Activated naive CD4-positive, alpha-beta T cell treated with anti-CD3 and anti-CD28 coated beads, Interleukin-2, amount 50 U/mL, for 24 hours (primary cell): Measurements from ENCODE around the gene ZNF830.
A peak's percentile ranks its signal among the peaks of the same experiment; 100 is the strongest.
"Not testable (repeated sequence)": the region's sequence is repeated elsewhere in the genome, so short reads cannot be mapped to it uniquely, and the experiment has no call there.

Experiments used
- H3K27ac Mint-ChIP-seq: one replicate; pipeline ENCODE4 v1.8.0; 2021; ENCODE audit warnings: mild to moderate bottlenecking, mixed read lengths
- H3K27me3 Mint-ChIP-seq: one replicate; pipeline ENCODE4 v1.8.0; 2021; ENCODE audit warnings: mixed read lengths
- H3K36me3 Mint-ChIP-seq: one replicate; pipeline ENCODE4 v1.8.0; 2021; ENCODE audit warnings: mixed read lengths
- H3K4me1 Mint-ChIP-seq: one replicate; pipeline ENCODE4 v1.8.0; 2021; ENCODE audit warnings: mixed read lengths
- H3K4me3 Mint-ChIP-seq: one replicate; pipeline ENCODE4 v1.8.0; 2021; ENCODE audit warnings: mild to moderate bottlenecking, mixed read lengths
- H3K9me3 Mint-ChIP-seq: one replicate; pipeline ENCODE4 v1.8.0; 2021; ENCODE audit warnings: mixed read lengths

The ZNF830 gene

DNA sequence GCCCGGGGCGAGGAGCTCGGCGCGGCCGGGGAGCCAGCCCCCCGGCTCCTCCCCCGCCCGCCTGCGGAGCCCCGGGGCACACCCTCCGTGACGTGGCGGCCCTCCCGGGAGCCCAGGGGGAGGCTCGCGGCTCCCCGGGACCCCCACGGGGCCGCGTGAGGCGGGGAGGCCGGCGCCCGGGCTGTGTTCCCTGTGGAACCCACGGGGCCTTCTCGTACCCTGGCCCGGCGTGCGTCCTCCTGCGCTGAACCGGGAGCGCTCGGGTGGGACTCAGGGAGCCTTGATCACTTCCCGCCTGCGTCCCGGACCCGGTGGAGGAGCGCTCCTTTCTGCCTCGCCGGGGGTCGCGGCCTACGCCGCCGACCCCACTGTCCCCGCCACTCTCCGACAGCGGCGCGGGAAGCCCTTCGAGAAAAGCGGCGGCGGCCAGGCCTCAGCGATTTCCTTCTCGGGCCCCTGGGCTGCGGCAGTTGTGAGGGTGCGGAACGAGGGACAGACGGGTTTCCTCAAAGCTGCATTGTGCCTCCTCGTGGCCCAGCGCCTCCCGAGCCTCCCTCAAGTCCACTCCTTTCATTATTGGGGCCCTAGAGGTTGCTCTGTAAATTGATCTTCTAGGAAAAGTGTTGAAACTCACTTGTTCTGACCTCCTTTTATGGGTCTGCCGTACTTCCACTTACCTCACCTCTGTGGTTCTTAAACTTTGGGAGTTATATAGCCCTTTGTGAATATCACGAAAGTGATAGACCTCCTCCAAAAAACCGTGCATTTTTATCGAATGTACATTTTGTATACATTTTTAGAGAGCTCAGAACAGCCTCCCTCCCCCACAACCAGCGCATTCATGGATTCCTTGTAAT is 19.6 kb downstream of the ZNF830 start:
- H3K4me1 Mint-ChIP-seq = peaks cover 57% of the 10 kb centered on the region
- peaks cover 8% of the 10 kb centered on the region for H3K36me3 Mint-ChIP-seq
- H3K27ac Mint-ChIP-seq = peak overlapping the region; percentile 96
- H3K27me3 Mint-ChIP-seq = no peaks in the 10 kb centered on the region
- H3K4me3 Mint-ChIP-seq = peak overlapping the region; percentile 95
- no peaks in the 10 kb centered on the region for H3K9me3 Mint-ChIP-seq

DNA sequence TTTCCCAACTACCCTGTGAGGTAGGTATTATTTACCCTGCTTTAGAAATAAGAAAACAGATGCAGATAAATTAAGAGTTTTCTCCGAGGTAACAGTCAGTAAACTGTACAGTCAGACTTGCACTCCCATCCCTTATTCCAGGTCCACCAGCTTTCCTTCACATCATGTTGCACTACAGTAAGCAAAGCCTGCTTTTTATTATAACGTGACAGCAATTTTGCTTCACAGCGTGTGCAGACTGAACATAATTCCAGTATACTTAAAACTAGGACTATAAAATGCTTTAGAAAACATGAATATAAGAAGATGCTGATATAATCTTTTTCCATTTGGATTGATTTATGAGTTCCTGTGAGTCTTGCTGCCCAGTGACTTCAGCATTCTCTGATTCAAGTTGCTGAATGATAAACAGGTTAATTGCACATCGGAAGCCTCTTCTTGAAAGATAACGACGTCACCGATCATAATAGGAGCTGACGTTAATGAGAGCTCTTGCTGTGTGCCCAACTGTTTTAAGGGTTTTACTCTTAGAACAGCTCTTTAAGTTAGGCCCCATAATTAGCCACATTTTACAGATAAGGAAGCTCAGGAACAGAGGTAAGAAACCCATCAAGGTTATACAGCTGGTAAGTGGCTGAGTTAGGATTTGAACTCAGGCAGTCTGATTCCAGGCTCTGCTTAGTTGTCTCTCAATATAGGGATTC is 20.4 kb downstream of the ZNF830 start:
- peak overlapping the region; percentile 95 for H3K4me3 Mint-ChIP-seq
- H3K4me1 Mint-ChIP-seq = peaks cover 57% of the 10 kb centered on the region
- H3K9me3 Mint-ChIP-seq = no peaks in the 10 kb centered on the region
- H3K27me3 Mint-ChIP-seq = no peaks in the 10 kb centered on the region
- H3K36me3 Mint-ChIP-seq = peaks cover 8% of the 10 kb centered on the region
- H3K27ac Mint-ChIP-seq = peak overlapping the region; percentile 96

DNA sequence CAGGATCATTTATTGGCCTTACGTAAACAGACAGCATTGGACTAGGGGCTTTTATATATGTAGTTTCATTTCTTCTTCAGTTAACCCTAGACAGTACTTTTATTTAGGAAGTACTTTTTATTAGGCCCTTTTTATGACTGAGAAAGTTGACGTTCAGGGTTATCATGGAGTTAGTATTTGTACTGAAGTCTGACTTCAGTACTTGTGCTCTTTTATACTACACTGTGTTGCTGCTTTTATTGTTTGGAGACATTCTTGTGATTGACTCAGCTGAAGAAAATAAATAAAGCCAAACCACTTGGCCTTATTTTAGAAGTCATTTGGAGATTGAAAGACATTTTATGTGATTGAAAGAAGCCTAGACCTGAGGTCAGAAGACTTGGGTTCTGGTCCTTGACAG is 25.9 kb downstream of the ZNF830 start:
- Mint-ChIP-seq H3K36me3 (peaks cover 16% of the 10 kb centered on the region), H3K27ac (no peak overlapping the region), H3K9me3 (no peaks in the 10 kb centered on the region), H3K4me3 (no peak overlapping the region), H3K4me1 (peaks cover 36% of the 10 kb centered on the region), H3K27me3 (no peaks in the 10 kb centered on the region)

GRCh38 chr17:34988644-34989043 is 27.3 kb downstream of the ZNF830 start:
- Mint-ChIP-seq H3K4me1 (peaks cover 23% of the 10 kb centered on the region), H3K36me3 (peaks cover 17% of the 10 kb centered on the region), H3K27me3 (no peaks in the 10 kb centered on the region), H3K4me3 (no peak overlapping the region), H3K9me3 (no peaks in the 10 kb centered on the region), H3K27ac (no peak overlapping the region)

GRCh38 chr17:34989473-34989872 is 28.1 kb downstream of the ZNF830 start:
- Mint-ChIP-seq H3K36me3 (peaks cover 12% of the 10 kb centered on the region), H3K27me3 (no peaks in the 10 kb centered on the region), H3K4me1 (peaks cover 14% of the 10 kb centered on the region), H3K27ac (no peak overlapping the region), H3K9me3 (no peaks in the 10 kb centered on the region), H3K4me3 (no peak overlapping the region)

DNA sequence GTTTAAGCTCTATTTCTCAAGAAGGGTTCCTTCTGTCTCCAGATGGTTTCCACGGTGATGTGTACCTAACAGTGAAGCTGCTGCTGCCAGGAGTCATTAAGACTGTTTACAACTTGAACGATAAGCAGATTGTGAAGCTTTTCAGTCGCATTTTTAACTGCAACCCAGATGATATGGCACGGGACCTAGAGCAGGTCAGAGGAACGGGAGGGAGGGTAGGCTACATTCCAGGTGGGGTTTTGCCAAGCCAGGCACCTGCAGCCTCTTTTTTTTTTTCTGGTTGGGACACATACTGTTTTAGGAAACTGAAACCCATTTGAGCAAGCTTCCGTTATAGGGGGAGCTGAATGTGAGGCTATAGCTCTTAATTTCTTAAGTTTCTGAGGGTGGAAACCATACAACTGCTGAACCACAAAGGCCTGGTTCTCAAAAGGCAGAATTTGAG is 29.6 kb downstream of the ZNF830 start:
- Mint-ChIP-seq H3K9me3 (no peaks in the 10 kb centered on the region), H3K36me3 (peaks cover 12% of the 10 kb centered on the region), H3K27ac (no peak overlapping the region), H3K4me3 (no peak overlapping the region), H3K4me1 (peaks cover 4% of the 10 kb centered on the region), H3K27me3 (no peaks in the 10 kb centered on the region)

GRCh38 chr17:34991606-34992005 is 30.3 kb downstream of the ZNF830 start:
- H3K4me3 Mint-ChIP-seq = no peak overlapping the region
- H3K27ac Mint-ChIP-seq = peak overlapping the region; percentile 74
- peaks cover 4% of the 10 kb centered on the region for H3K4me1 Mint-ChIP-seq
- peaks cover 12% of the 10 kb centered on the region for H3K36me3 Mint-ChIP-seq
- no peaks in the 10 kb centered on the region for H3K9me3 Mint-ChIP-seq
- H3K27me3 Mint-ChIP-seq = no peaks in the 10 kb centered on the region

DNA sequence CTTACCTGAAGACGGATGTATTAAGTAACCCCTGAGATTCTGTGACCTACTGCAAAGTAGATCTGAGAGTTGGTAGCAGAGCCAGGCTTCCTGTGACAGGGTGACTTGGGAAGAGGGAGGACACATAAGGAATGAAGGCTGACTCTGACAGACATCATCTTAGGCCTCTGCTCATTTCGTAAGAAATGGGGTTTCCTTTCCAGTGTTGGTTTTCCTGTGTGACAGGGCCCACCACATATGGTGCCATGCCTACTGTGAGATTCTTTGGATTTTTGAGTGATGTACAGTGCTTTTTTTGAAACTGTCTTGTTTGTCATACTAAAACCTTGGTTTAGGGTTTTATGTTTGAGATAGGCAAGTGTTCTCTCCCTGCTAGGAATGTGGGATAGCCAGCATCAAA is 31.7 kb downstream of the ZNF830 start:
- Mint-ChIP-seq H3K27me3 (no peaks in the 10 kb centered on the region), H3K9me3 (no peaks in the 10 kb centered on the region), H3K36me3 (peaks cover 12% of the 10 kb centered on the region), H3K27ac (no peak overlapping the region), H3K4me1 (peaks cover 5% of the 10 kb centered on the region), H3K4me3 (no peak overlapping the region)

- Mint-ChIP-seq H3K9me3 (no peaks in the 10 kb centered on the region), H3K36me3 (peaks cover 5% of the 10 kb centered on the region), H3K27ac (no peak overlapping the region), H3K4me1 (peaks cover 5% of the 10 kb centered on the region), H3K4me3 (no peak overlapping the region), H3K27me3 (no peaks in the 10 kb centered on the region)
Observed at GRCh38 chr17:34996422-34997285, 35.3 kb downstream of the ZNF830 start.

- no peaks in the 10 kb centered on the region for H3K27me3 Mint-ChIP-seq
- peaks cover 5% of the 10 kb centered on the region for H3K4me1 Mint-ChIP-seq
- peaks cover 6% of the 10 kb centered on the region for H3K36me3 Mint-ChIP-seq
- no peak overlapping the region for H3K4me3 Mint-ChIP-seq
- no peaks in the 10 kb centered on the region for H3K9me3 Mint-ChIP-seq
- no peak overlapping the region for H3K27ac Mint-ChIP-seq
Observed at GRCh38 chr17:34997355-34997862, 36.1 kb downstream of the ZNF830 start.

- peaks cover 5% of the 10 kb centered on the region for H3K4me1 Mint-ChIP-seq
- H3K9me3 Mint-ChIP-seq = no peaks in the 10 kb centered on the region
- H3K36me3 Mint-ChIP-seq = peaks cover 5% of the 10 kb centered on the region
- no peaks in the 10 kb centered on the region for H3K27me3 Mint-ChIP-seq
- no peak overlapping the region for H3K4me3 Mint-ChIP-seq
- H3K27ac Mint-ChIP-seq = peak overlapping the region; percentile 77
Observed at GRCh38 chr17:34998205-34998604, 36.9 kb downstream of the ZNF830 start.

GRCh38 chr17:34999456-34999855 is 38.1 kb downstream of the ZNF830 start:
- Mint-ChIP-seq H3K36me3 (peaks cover 5% of the 10 kb centered on the region), H3K4me1 (peaks cover 5% of the 10 kb centered on the region), H3K27me3 (no peaks in the 10 kb centered on the region), H3K9me3 (no peaks in the 10 kb centered on the region), H3K27ac (no peak overlapping the region), H3K4me3 (no peak overlapping the region)

DNA sequence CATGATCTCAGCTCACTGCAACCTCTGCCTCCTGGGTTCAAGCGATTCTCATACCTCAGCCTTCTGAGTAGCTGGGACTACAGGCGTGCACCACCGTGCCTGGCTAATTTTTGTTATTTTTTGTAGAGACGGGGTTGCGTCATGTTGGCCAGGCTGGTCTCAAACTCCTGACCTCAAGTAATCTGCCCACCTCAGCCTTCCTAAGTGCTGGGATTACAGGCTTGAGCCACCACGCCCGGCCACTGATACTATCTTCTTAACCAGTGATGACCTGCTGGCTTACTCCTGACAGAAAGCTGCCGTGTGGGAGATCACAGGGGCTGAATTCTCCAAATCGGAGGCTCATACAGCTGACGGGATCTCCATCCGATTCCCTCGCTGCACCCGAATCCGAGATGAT is 39.6 kb downstream of the ZNF830 start:
- not testable (repeated sequence) for H3K27ac Mint-ChIP-seq, H3K4me3 Mint-ChIP-seq, H3K27me3 Mint-ChIP-seq, H3K36me3 Mint-ChIP-seq, H3K4me1 Mint-ChIP-seq, H3K9me3 Mint-ChIP-seq

DNA sequence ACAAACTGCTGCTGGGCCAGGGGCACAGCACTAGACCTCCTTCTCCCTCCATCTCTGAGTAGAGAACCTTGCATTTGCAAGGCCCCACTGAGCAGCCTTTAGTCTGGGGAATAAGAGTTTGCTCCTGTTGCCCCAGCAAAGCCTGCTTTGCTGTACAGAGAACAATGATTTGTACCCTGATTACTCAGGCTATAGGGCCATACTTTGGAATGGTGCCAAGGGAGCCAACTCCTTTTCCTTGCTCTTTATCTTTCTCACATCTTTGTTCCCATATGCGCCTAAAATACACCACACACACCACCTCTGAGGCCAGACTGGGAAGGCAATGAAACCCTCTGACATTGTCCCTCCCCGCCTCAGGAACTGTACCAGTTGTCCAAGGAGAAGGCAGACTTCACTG is 40.2 kb downstream of the ZNF830 start:
- H3K36me3 Mint-ChIP-seq = peaks cover 5% of the 10 kb centered on the region
- H3K27me3 Mint-ChIP-seq = no peaks in the 10 kb centered on the region
- H3K4me1 Mint-ChIP-seq = peaks cover 5% of the 10 kb centered on the region
- H3K27ac Mint-ChIP-seq = no peak overlapping the region
- no peak overlapping the region for H3K4me3 Mint-ChIP-seq
- H3K9me3 Mint-ChIP-seq = no peaks in the 10 kb centered on the region

DNA sequence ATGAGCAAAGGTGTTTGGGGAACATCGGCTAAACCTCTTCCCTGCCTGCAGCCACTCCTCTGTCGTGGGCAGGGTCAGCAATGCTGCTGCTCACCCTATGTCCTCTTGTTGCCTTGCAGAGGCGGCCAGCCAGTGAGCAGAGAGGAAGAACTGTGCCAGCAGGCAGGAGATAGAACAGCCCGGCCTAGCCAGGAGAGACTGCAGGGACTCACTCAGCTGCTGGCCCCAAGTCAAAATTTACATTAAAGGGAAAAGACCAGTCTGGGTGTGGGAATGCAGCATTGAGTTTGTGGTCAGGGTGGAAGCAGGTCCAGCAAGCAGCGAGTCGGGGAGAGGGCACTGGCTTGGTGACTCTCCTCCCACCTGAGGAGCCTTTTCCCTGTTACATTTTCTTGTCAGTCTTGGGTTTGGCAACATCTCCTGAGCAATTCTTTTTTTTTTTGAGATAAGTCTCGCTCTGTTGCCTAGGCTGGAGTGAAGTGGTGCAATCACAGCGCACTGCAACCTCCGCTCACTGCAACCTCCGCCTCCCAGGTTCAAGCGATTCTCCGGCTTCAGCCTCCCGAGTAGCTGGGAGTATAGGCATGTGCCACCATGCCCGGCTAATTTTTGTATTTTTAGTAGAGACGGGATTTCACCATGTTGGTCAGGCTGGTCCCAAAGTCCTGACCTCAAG is 41.7 kb downstream of the ZNF830 start:
- Mint-ChIP-seq H3K27me3 (no peaks in the 10 kb centered on the region), H3K4me3 (no peak overlapping the region), H3K36me3 (peaks cover 9% of the 10 kb centered on the region)

More for the DNA sequence above, 41.7 kb downstream of the ZNF830 start:
- Mint-ChIP-seq H3K27ac (no peak overlapping the region), H3K9me3 (no peaks in the 10 kb centered on the region), H3K4me1 (peaks cover 8% of the 10 kb centered on the region)
